Measurements from ENCODE around the gene NOTUM.

DNA sequence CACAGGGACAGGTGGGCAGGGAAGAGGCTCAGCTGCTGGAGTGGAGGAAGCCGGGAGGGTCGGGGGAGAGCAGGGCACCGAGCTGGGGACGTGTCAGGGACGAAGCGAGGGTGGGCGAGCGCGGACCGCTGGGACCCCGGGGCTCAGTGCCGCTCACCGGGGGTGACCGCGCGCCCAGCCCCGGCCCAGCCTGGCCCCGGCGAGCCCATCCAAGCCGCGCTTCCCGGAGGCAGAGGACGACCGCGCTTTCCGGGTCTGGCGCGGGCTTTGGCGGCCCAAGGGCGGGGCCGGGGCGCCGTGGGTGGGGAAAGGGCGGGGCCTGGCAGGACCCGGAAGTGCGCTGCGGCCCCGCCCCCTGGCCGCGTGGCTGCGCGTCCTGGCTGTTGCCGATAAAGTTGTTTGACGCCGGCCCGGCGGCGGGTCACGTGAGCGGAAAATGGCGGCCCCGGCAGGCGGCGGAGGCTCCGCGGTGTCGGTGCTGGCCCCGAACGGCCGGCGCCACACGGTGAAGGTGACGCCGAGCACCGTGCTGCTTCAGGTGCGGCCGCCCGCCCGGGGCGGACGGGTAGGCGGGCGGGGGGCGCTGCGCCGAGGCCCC is 16.3 kb upstream of the NOTUM start, which contains the start of gene ASPSCR1:
- TF ChIP-seq ZNF274 (IDR thresholded peaks at IDR 0.05; ENCODE audit: low read depth, low read length) (no peak), YY1 (IDR thresholded peaks at IDR 0.05; ENCODE audit: insufficient read depth, insufficient read length) (peak; percentile 74)

All from NT2/D1 (cell line).